HEK293 (cell line): ENCODE results near the gene AFF3.

Experiments used
- CTCF ChIP-seq: fragments of 450-650 bp; formaldehyde crosslinking; IDR thresholded peaks from 2 replicates; pipeline ENCODE4 v1.5.1; 2016; ENCODE audit warnings: missing biosample characterization, missing genetic modification characterization
- SP7 ChIP-seq: fragments of 450-650 bp; formaldehyde crosslinking; IDR thresholded peaks from 2 replicates; pipeline ENCODE4 v1.5.1; 2016; ENCODE audit warnings: missing biosample characterization, missing genetic modification characterization
- YY1 ChIP-seq: fragments of 450-650 bp; formaldehyde crosslinking; IDR thresholded peaks from 2 replicates; pipeline ENCODE4 v1.5.1; 2018; ENCODE audit warnings: missing biosample characterization, missing genetic modification characterization
- ZBTB1 ChIP-seq: fragments of 450-650 bp; formaldehyde crosslinking; IDR thresholded peaks from 2 replicates; pipeline ENCODE4 v1.5.1; 2016; ENCODE audit warnings: missing biosample characterization, missing genetic modification characterization
- ZBTB7A ChIP-seq: fragments of 450-650 bp; formaldehyde crosslinking; IDR thresholded peaks from 2 replicates; pipeline ENCODE4 v1.5.1; 2016; ENCODE audit warnings: low read depth, missing biosample characterization, missing genetic modification characterization
- ZFP41 ChIP-seq: fragments of 450-650 bp; formaldehyde crosslinking; IDR thresholded peaks from 2 replicates; pipeline ENCODE4 v1.5.1; 2016; ENCODE audit warnings: missing biosample characterization, missing genetic modification characterization, borderline replicate concordance
- ZNF146 ChIP-seq: fragments of 450-650 bp; formaldehyde crosslinking; IDR thresholded peaks from 2 replicates; pipeline ENCODE4 v1.5.1; 2016; ENCODE audit warnings: missing biosample characterization, missing genetic modification characterization
- ZNF239 ChIP-seq: fragments of 450-650 bp; formaldehyde crosslinking; IDR thresholded peaks from 2 replicates; pipeline ENCODE4 v1.5.1; 2016; ENCODE audit warnings: missing biosample characterization, missing genetic modification characterization
- ZNF274 ChIP-seq, 2 experiments: fragments of 200-500 bp in 1 of 2; fragments of 450-650 bp in 1 of 2; sonication (Bioruptor generic) in 1 of 2; formaldehyde crosslinking in 1 of 2; IDR thresholded peaks; 2 replicates each; pipeline versions ENCODE4 v1.5.1 to v1.6.1; 2014 to 2016; ENCODE audit warnings: borderline replicate concordance in 1 of 2, inconsistent platforms in 1 of 2, low read length in 1 of 2, missing biosample characterization in 1 of 2, missing genetic modification characterization in 1 of 2
- ZNF692 ChIP-seq: fragments of 450-650 bp; formaldehyde crosslinking; IDR thresholded peaks from 2 replicates; pipeline ENCODE4 v1.5.1; 2016; ENCODE audit warnings: missing biosample characterization, missing genetic modification characterization
- ZSCAN4 ChIP-seq: fragments of 450-650 bp; formaldehyde crosslinking; IDR thresholded peaks from 2 replicates; pipeline ENCODE4 v1.5.1; 2017; ENCODE audit warnings: missing biosample characterization, missing genetic modification characterization

- TF ChIP-seq ZNF239, result no peak
- TF ChIP-seq ZNF692, result no peak
- TF ChIP-seq CTCF (tag by site-specific recombination), result no peak
- TF ChIP-seq ZFP41, result no peak
- TF ChIP-seq SP7, result no peak
- TF ChIP-seq YY1 (tag by site-specific recombination), result no peak
- TF ChIP-seq ZNF274 (IDR thresholded peaks at IDR 0.05; ENCODE audit: low read length), result no peak
- TF ChIP-seq ZNF274 (tag by site-specific recombination; IDR thresholded peaks at IDR 0.05; ENCODE audit: borderline replicate concordance), result no peak
- no peak for TF ChIP-seq ZSCAN4 (tag by site-specific recombination)
- no peak for TF ChIP-seq ZNF146 (tag by site-specific recombination)
- TF ChIP-seq ZBTB1 (tag by site-specific recombination), result no peak
- TF ChIP-seq ZBTB7A, result no peak
Observed at GRCh38 chr2:99691926-99692325, 450.5 kb downstream of the AFF3 start.
